ENCODE results near the gene TUBE1. TPM values are rescaled to one million over a fixed set of nuclear protein-coding genes. Genes with fewer than 3 reads are reported as not detected.

The TUBE1 gene
- polyA plus RNA-seq, 2 of the 4 experiments (the other 2 are of a cell fraction), result 6.8 to 32.5 TPM

- DNase-seq (ENCODE audit: low read depth in 1 of 2, low spot score in 1 of 2) (no peak), FAIRE-seq (no peak), ATAC-seq (no peak)
- Histone ChIP-seq H3K27ac (peak overlapping the region in 1 of 2 experiments; percentile 54; a peak in 3 of 6 replicates), H3K4me3 (no peak overlapping the region), H3K4me2 (peak overlapping the region; percentile 32), H3K9me3 (no peaks in the 10 kb centered on the region), H3K4me1 (peaks cover 5% of the 10 kb centered on the region; the same call in 1 of the 3 replicates)
- POLR2A ChIA-PET, result no interaction called here
- 76% methylated on average over 2 of the region's 5 CpGs for WGBS (ENCODE audit: missing lambda C conversion rate)
- CTCF ChIA-PET, result interaction anchor here (0.9 to 2.5 kb wide), 4 partner anchors 9 to 328 kb away, joined by 4 to 10 read pairs (median 4); no protein-coding TSS in a partner anchor
- TF ChIP-seq SREBF2 (IDR thresholded peaks at IDR 0.05) (no peak), JUNB (IDR thresholded peaks at IDR 0.05) (no peak), PHF8 (IDR thresholded peaks at IDR 0.05; ENCODE audit: borderline replicate concordance, low read depth) (no peak), POLR2A (IDR thresholded peaks at IDR 0.05; ENCODE audit: low read length) (no peak), TFCP2L1 (CRISPR knock-in tag; IDR thresholded peaks at IDR 0.05) (no peak), HOXB5 (CRISPR knock-in tag; IDR thresholded peaks at IDR 0.05) (no peak), BCL3 (IDR thresholded peaks at IDR 0.05) (no peak), NPAS2 (CRISPR knock-in tag; IDR thresholded peaks at IDR 0.05; ENCODE audit: borderline replicate concordance) (no peak), ZFP36 (IDR thresholded peaks at IDR 0.05; ENCODE audit: borderline replicate concordance, partially characterized antibody) (no peak), FOXS1 (CRISPR knock-in tag; IDR thresholded peaks at IDR 0.05) (no peak), EHF (CRISPR knock-in tag; IDR thresholded peaks at IDR 0.05) (no peak), HMGXB4 (CRISPR knock-in tag; IDR thresholded peaks at IDR 0.05; ENCODE audit: borderline replicate concordance) (no peak), MAZ (IDR thresholded peaks at IDR 0.05; ENCODE audit: borderline replicate concordance, low read depth, low read length) (no peak), RFX5 (IDR thresholded peaks at IDR 0.05) (no peak)
Measured at GRCh38 chr6:112038268-112038667, 49.0 kb downstream of the TUBE1 start.

GRCh38 chr6:112037783-112038216, 49.5 kb downstream of the TUBE1 start:
- ChIA-PET CTCF (interaction anchor here (0.9 to 1.5 kb wide), 3 partner anchors 9 to 328 kb away, joined by 4 to 5 read pairs (median 4); no protein-coding TSS in a partner anchor), POLR2A (no interaction called here)
- Histone ChIP-seq H3K9me3 (no peaks in the 10 kb centered on the region), H3K27ac (peak overlapping the region in 1 of 2 experiments; percentile 54; a peak in 3 of 6 replicates), H3K4me1 (peaks cover 5% of the 10 kb centered on the region; the same call in 1 of the 3 replicates), H3K4me2 (peak overlapping the region; percentile 32), H3K4me3 (no peak overlapping the region)
- TF ChIP-seq CTCF (IDR thresholded peaks at IDR 0.05) (no peak), GATA3 (IDR thresholded peaks at IDR 0.05; ENCODE audit: borderline replicate concordance) (no peak), ELK1 (IDR thresholded peaks at IDR 0.05; ENCODE audit: low read depth, low read length) (no peak), ZC3H11A (IDR thresholded peaks at IDR 0.05) (no peak), JUN (IDR thresholded peaks at IDR 0.05) (no peak), ZNF302 (CRISPR knock-in tag; IDR thresholded peaks at IDR 0.05) (no peak), PHF8 (IDR thresholded peaks at IDR 0.05; ENCODE audit: borderline replicate concordance, low read depth) (no peak), MAFK (IDR thresholded peaks at IDR 0.05; ENCODE audit: partially characterized antibody) (no peak), HEYL (CRISPR knock-in tag; IDR thresholded peaks at IDR 0.05) (no peak), HOXA7 (CRISPR knock-in tag; IDR thresholded peaks at IDR 0.05) (no peak), EP300 (IDR thresholded peaks at IDR 0.05) (no peak), SREBF2 (IDR thresholded peaks at IDR 0.05) (no peak), RARB (CRISPR knock-in tag; IDR thresholded peaks at IDR 0.05) (no peak), NR3C1 (IDR thresholded peaks at IDR 0.05) (no peak), HDAC2 (IDR thresholded peaks at IDR 0.05) (no peak), NFE2L2 (conservative IDR thresholded peaks at IDR 0.05; ENCODE audit: low read length) (no peak), SMC3 (IDR thresholded peaks at IDR 0.05) (no peak), EHMT2 (IDR thresholded peaks at IDR 0.05; ENCODE audit: low read depth) (no peak), FOSL2 (IDR thresholded peaks at IDR 0.05) (no peak), FOSL2 (CRISPR knock-in tag; IDR thresholded peaks at IDR 0.05) (no peak), RCOR1 (IDR thresholded peaks at IDR 0.05; ENCODE audit: low read depth, low read length) (no peak)
- ATAC-seq (peak; percentile 74 to 77), FAIRE-seq (no peak), DNase-seq (ENCODE audit: low read depth in 1 of 2, low spot score in 1 of 2) (peak; percentile 5 to 30)
- 20% methylated on average over 6 of the region's 8 CpGs for WGBS (ENCODE audit: missing lambda C conversion rate)
